NCI-H69 (cell line): ENCODE measurements around the gene CAPZA3.
"Not testable (repeated sequence)": the region's sequence is repeated elsewhere in the genome, so short reads cannot be mapped to it uniquely, and the experiment has no call there.

ENCODE experiments used
- DNase-seq: peaks from one replicate; lab custom pipeline; 2025; lab: John Stamatoyannopoulos, UW

Gene CAPZA3

GRCh38 chr12:18737819-18738218 lies at the start of gene CAPZA3, which contains the start of gene PLCZ1:
CAPZA3 (plus strand) TSS chr12:18738119; CDS start chr12:18738269, 150 bp downstream.
PLCZ1 (minus strand) TSS chr12:18738012; CDS start chr12:18737371, 641 bp downstream.
- no peak for DNase-seq

GRCh38 chr12:18689771-18690170 lies 48.1 kb upstream of the CAPZA3 start:
- DNase-seq = no peak

DNA sequence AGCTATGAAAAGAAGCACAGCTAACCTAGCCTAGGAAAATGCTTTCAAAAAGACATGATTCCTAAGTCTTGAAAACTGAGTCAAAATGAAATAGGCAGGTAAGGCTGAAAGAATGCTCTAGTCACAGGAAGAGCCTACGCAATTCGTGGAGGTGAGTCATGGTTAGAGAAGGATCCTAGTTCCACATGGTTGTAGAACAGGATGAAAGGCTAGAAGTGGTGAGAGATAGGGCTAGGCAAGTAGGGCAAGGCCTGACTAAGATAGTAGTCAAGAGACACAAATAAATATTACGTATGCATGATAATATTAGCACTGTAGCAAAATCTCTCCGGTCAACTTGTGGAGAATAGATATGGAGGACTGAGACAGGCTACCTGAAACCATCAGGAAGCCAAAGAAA lies 47.3 kb upstream of the CAPZA3 start:
- no peak for DNase-seq

DNA sequence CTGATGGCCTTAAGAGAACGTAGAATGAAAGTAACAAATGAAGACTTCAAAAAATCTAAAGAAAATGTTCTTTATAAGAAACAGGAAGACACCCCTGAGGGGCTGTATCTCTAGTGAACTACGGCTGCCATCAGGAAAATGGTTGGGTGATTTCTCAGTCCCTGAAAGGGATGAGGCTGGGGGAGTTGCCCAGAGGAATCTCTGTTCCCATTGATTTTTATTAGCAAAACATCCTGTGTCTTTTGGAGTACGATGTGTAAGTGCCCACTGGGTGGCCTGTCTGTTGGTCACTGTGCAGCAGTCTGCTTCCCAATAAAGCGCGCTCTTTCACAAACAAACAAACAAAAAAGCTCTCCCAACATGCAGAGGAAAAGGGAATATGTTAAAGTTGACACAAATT lies 43.9 kb upstream of the CAPZA3 start:
- DNase-seq = not testable (repeated sequence)

DNA sequence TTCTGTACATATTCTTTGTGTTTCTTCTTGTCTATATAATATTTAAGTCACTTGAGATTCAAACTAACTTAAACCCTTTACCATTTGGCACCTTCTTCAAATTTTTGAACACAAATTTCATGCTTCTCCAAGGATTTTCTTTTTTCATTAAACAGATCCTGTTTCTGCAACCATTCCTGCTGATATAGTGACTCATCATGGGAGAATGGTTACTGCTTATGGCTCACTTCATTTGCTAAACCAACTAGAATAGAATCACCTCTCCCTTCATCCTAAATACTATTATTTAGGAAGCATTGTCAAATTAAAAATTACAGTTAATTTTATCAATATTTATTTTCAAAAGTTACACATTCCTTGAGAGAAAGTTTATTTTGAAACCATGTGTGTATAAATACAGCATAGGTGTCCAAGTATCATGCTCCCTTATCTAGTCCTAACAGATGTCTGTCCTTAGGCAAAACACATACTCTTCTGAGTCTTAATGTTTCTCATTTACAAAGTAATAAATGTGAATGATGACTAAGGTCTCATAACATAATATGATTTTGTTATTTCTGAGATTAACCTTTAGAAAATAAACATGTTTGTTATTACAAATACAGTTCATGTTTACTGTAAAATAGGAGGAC lies 40.8 kb upstream of the CAPZA3 start:
- no peak for DNase-seq

DNA sequence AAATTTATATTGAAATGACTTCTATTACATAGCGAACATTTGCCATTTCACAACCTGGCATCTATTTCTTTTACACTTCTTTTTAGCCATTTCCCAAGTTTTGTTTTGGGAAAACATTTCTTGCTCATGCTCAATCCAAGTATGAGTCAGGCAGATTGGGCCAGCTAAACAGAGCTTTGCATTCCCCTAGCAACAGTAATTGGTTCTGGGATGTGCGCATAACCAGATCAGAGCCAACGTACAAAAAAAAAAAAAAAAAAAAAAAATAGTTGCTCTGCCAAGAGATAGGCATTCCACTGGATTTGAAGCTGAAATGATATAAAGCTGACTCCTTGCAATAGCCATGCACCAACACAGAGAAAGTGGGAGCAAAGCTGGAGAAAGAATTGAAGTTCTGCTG lies 37.6 kb upstream of the CAPZA3 start:
- no peak for DNase-seq

DNA sequence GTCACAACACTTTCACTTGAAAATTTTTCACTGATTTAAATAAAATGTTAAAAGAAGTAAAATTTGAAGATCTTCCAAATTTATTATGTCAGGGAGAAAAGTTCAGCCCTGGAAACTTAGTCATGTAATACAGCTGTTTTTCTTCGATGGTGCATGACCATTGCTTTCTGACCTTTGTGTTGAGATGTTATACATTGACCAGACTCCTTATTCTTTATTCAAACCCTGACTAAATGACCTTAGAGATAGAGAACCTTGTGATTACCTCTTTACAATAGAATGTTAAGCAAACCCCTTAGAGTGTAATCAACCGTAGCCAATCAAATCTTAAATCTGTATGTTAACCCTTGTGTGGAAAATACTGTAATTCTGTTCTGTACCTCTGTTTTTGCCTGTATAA lies 34.6 kb upstream of the CAPZA3 start:
- no peak for DNase-seq

DNA sequence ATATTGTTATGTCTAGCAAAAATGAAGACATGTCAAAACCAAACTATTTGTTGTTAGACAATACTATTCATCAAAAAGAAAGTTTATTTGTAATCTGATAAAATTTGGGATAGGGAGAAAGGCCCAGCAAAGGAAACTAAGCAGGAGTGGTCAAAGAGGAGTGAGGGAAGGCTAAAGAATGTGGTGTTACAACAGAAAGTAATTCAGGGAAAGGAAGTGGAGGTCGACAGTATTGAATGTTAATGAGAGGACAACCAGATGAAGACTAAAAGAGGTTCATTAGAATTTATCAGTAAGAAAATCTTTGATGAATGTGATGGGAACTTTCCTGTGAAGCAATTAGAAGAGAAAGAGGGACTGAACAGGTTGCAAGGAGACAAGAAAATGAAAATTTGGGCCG lies 34.0 kb upstream of the CAPZA3 start:
- DNase-seq = no peak

DNA sequence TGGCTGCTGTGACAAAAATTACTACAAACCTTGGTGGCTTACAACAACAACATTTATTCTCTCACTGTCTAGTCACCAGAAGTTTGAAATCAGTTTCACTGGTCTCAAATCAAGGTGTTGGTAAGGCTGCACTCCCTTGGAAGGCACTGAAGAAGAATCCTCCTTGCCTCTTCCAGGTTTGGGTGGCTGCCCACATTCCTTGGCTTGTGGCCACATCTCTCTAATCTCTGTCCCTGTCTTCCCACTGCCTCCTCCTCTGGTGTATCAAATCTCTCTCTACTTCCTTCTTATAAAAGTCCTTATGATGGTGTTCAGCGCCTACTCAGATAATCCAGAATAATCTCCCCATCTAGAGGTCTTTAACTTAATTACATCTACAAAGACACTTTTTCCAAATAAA lies 31.1 kb upstream of the CAPZA3 start:
- DNase-seq = no peak

- DNase-seq = no peak
Observed at GRCh38 chr12:18716236-18716635, 21.7 kb upstream of the CAPZA3 start.

DNA sequence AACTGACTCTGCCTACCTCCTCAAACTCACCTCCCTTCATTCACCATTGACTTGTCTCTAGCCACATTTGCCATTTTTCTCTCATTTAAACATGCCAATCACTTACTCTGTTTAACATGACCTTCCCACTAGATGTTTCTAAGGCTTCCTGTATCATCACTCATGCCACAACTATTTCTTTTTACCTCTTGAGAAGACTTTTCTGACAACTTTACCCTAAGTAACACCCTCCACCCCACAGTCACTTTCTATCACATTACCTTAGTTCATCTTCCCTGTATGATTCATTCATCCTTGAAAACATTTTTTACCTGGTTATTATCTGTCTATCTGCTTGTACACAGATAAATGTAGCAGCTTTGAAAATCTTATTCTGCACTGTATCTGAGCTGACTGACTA lies 19.5 kb upstream of the CAPZA3 start:
- no peak for DNase-seq

DNA sequence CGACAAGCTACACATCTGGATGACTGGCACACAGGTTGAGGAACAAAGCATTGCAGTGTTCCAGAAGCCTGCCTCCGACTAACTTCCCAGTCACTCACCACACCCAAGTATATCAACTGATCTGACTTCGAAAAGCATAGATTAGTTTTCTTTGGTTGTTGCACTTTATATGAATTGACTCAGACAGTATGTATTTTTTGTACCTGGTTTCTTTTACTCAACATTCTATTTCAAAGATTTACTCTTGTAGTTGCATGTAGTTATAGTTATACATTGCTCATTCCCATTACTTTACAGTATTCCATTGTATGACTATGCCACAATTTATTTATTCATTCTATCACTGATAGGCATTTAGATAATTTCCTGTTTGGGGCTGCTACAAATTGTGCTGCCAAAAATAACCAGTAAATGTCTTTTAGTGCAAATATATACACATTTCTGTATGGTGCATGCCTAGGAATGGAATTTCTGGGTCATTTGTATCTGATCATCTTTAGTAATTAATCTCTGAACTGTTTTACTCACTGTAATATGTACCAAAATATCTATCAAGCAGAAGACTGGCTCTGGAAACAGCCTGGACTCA lies 17.9 kb upstream of the CAPZA3 start:
- DNase-seq = no peak

GRCh38 chr12:18720690-18721089 lies 17.2 kb upstream of the CAPZA3 start:
- no peak for DNase-seq

GRCh38 chr12:18721452-18721851 lies 16.5 kb upstream of the CAPZA3 start:
- no peak for DNase-seq

- no peak for DNase-seq
Observed at GRCh38 chr12:18723752-18724151, 14.2 kb upstream of the CAPZA3 start.

GRCh38 chr12:18731156-18731555 lies 6.8 kb upstream of the CAPZA3 start:
- no peak for DNase-seq

DNA sequence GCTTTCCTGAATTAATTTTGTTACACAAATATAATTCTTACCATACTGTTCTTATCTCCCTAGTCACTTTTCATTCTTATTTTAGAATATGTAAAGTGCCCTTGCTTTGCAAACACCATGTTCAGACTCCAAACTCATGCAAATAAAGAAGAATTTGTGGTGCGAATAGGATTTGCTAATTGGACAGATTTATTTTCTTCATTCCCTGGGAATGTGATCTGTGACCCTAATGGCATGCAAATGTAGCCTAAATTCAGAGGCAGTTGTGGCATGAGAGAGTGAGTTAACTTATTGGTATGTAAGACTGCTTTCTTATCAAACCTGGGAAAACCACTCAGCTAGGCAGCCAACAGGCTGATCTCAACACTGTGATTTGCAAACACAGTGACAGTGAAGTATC lies 10.0 kb downstream of the CAPZA3 start:
- DNase-seq = no peak

DNA sequence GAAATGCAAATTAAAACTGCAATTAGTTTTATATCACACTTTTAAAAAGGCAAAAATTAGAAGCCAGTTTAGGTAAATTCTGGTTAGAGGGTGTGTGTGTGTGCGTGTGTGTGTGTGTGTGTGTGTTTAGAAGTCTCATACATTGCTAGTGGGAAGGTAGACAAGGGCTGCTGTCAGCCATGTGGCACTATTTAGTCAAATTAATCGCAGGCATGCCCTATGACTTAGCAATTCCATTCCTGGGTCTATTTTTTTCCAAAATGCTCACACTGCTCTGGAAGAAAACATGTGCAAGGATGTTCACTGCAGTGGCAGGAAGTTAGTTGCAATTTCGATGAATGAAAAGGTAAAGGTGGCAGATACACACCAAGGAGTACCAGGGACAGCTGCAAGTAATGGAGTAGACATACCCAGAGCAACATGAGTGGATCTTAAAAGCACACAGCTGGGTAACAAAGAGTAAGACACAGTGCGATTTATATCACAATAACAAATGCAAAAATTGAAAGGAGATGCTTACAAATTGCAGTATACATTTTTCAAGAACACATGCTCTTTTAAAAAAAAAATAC lies 11.6 kb downstream of the CAPZA3 start:
- DNase-seq = no peak

DNA sequence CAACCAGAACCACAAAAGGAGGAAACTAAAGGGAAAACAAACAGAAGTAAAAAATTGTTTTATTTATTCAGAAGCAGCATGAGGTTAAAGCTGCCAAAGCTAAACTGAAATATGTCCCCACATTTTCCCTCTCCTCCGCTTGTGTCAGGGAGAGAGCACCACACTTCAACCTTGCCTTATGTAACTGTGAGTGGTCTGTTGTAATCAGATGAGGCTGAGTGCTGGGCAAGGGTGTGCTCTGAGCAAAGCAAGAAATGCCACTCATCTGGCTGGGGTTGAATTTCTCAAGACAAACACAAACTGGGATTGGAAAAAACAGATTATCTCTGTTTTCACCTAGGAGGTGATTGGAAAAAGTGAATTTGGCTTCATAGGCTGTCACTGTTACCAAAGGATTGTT lies 12.2 kb downstream of the CAPZA3 start:
- DNase-seq = no peak

GRCh38 chr12:18751866-18752265 lies 13.9 kb downstream of the CAPZA3 start:
- no peak for DNase-seq

GRCh38 chr12:18752280-18752920 lies 14.5 kb downstream of the CAPZA3 start:
- DNase-seq = no peak

GRCh38 chr12:18752947-18753346 lies 15.0 kb downstream of the CAPZA3 start:
- DNase-seq = no peak

GRCh38 chr12:18753481-18754123 lies 15.7 kb downstream of the CAPZA3 start:
- no peak for DNase-seq
